ENCODE measurements around the gene WDTC1.
A peak's percentile ranks its signal among the peaks of the same experiment; 100 is the strongest.

WDTC1 gene

DNA sequence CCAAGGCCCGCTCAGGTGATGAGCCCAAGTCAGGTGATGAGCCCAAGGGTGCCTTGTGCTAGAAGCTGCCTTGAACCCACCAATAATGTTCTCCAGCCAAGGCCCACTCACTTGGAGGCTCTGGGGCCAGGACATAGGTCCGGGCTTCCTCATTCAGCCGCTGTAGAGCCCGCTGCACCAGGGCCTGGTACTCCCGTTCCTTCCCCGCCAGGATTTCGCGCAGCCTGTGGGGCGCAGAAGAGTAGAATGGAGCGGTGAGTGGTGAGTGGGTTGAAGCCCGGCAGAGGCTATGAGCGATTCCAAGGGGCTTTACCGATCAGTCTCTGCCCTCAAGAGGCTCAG lies 121.8 kb downstream of the WDTC1 start:
- DNase-seq (ENCODE audit: low spot score), result no peak

DNA sequence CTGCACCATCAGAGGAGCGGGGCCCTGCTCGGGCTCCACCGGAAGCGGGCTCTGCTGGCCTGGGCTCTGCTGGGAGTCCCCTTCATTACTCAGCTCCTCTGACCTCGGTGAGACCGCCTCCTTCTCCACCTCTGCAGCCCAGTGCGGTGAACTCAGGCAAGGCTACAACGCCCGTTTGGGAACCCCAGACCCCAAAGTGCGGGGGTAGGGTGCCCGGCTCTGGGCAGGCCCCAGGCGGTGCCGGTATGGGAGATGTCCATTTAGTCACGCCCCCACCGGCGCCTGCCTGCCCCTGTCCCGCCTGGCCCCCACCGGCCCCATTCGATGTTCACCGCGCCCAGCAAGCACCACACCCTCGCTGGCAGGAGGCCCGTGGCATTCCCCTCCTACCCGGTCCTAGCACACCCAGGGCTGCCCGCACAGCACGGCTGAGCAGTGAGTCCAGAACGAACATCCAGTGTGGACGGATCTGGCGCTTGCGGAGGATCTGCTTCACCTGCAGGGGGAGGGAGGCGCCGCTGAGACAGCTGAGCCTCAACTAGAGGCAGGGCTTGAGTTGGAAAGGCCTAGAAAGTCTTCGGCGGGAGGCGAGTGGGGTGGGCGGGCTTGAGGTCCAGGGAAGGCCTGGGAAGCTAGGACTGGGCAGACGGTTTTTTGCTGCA lies 122.3 kb downstream of the WDTC1 start:
- DNase-seq (ENCODE audit: low spot score), result no peak

DNA sequence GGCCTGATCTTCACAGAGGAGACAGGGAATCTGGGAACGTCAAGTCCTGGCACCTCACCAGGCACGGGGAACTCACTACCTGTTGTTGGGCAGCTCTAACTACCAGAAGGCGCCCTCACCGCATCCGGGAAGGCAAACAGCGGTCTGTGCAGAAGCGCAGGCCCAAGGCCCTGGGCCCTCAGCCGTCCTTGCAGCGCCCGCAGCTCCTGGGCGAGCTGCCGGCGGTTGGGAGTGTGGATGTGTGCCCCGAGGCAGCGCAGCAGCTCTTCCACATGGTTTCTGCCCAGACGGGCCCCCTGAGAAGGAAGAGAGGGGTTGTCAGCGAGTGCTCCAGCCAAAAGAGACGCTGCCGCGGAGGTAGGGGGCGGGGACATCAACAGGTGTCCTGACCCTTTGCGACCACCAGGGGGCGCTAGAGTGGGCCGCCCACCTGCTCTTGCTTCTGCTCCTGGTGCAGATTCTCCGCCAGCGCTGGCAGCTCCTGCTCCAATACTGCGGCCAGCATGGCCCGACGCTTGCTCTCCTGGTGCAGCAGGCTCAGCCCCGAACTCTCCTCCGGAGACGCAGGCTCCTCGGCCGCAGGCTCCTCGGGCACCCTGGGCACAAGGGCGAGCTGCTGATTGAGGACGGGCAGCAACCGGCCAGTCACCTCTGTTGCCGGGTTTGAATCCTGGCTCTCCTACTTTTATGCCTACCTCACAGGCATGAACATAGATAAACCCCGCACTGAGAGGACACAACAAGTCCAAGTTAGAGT lies 123.0 kb downstream of the WDTC1 start:
- peak; percentile 70 for DNase-seq (ENCODE audit: low spot score)

Data from Ammon's horn (tissue), 1 donor.